HepG2 (cell line): ENCODE measurements around the gene HBS1L. TPM values are rescaled to one million over a fixed set of nuclear protein-coding genes. Genes with fewer than 3 reads are reported as not detected.

ENCODE experiments used
- ATAC-seq: fragments of 200-7000 bp; cut with Tn5 transposase; 3 replicates; pipeline ENCODE4 v1.9.1; 2020; ENCODE audit warnings: mild to moderate bottlenecking, moderate library complexity
- BruUV-seq: library from RNA; stranded (reverse); fragments of 400-500 nt; replicated peaks from 2 replicates; lab custom pipeline; 2021; lab: Mats Ljungman, UMichigan
- CTCF ChIA-PET: fragments of 300-600 bp; formaldehyde crosslinking; extraction: SDS; loops from one replicate; lab custom pipeline; 2021; ENCODE audit warnings: low total read pairs, inconsistent platforms, low intra/inter-chr PET ratio; lab: Yijun Ruan, JAX
- POLR2A ChIA-PET: fragments of 350-600 bp; sonication (Branson Sonifier 250); formaldehyde crosslinking; loops from one replicate; lab custom pipeline; 2020; ENCODE audit warnings: antibody characterized with exemption, inconsistent platforms; lab: Yijun Ruan, JAX
- DNase-seq: peaks from one replicate; pipeline ENCODE4 v3.0.0-alpha.2; 2015; ENCODE audit warnings: low spot score
- FAIRE-seq: peaks from 3 replicates; lab custom pipeline; 2011; peaks lifted over from hg19 to GRCh38; lab: Jason Lieb, UNC
- H2AFZ ChIP-seq: one replicate; pipeline ENCODE4 v1.6.1; 2011; ENCODE audit warnings: low read length, inconsistent platforms
- H3K27ac ChIP-seq: fragments of 300-600 bp; 3 replicates; pipeline ENCODE4 v1.8.0; 2011; ENCODE audit warnings: mixed run types, mild to moderate bottlenecking, mixed read lengths, low read length, inconsistent platforms; ENCODE audit not compliant: insufficient read depth; ENCODE audit errors: extremely low read length
- H3K27me3 ChIP-seq, 2 experiments: fragments of 200-600 bp in 1 of 2; 2 replicates in 1 of 2; 3 replicates in 1 of 2; pipeline versions ENCODE4 v1.6.0 to v1.8.0; 2011; ENCODE audit warnings: low read length in 2 of 2, mild to moderate bottlenecking in 2 of 2, moderate library complexity in 2 of 2, inconsistent platforms in 1 of 2; ENCODE audit not compliant: insufficient read depth in 2 of 2, control insufficient read depth in 1 of 2
- H3K36me3 ChIP-seq, 2 experiments: fragments of 200-600 bp in 1 of 2; replicated peaks in 1 of 2; 2 replicates in 1 of 2; 3 replicates in 1 of 2; pipeline versions ENCODE4 v1.5.1 to v1.8.0; 2011; ENCODE audit warnings: low read length in 2 of 2, inconsistent platforms in 1 of 2; ENCODE audit not compliant: insufficient read depth in 2 of 2, control insufficient read depth in 1 of 2
- H3K4me1 ChIP-seq: 2 replicates; pipeline ENCODE4 v1.5.1; 2012; ENCODE audit warnings: low read length, inconsistent platforms; ENCODE audit not compliant: insufficient read depth
- H3K4me2 ChIP-seq: 2 replicates; pipeline ENCODE4 v1.6.0; 2011; ENCODE audit warnings: low read depth, low read length, inconsistent platforms
- H3K4me3 ChIP-seq, 3 experiments: fragments of 200-600 bp in 1 of 3; sonication (generic), shearing (Covaris generic) in 1 of 3; replicated peaks in 1 of 3; 2 replicates each; pipeline ENCODE4 v1.5.1; 2011 to 2016; ENCODE audit warnings: low read length in 3 of 3, inconsistent platforms in 2 of 3, low read depth in 2 of 3, mild to moderate bottlenecking in 2 of 3, control low read depth in 1 of 3, mixed read lengths in 1 of 3; ENCODE audit not compliant: insufficient read depth in 1 of 3
- H3K79me2 ChIP-seq: one replicate; pipeline ENCODE4 v1.6.1; 2011; ENCODE audit warnings: low read length, inconsistent platforms; ENCODE audit not compliant: insufficient read depth
- H3K9ac ChIP-seq: 2 replicates; pipeline ENCODE4 v1.6.0; 2011; ENCODE audit warnings: mild to moderate bottlenecking, low read depth, low read length, inconsistent platforms; ENCODE audit not compliant: insufficient read depth
- H3K9me3 ChIP-seq: 2 replicates; pipeline ENCODE4 v1.5.1; 2012; ENCODE audit warnings: mild to moderate bottlenecking, low read length
- H4K20me1 ChIP-seq: 2 replicates; pipeline ENCODE4 v1.6.0; 2011; ENCODE audit warnings: inconsistent platforms, mild to moderate bottlenecking, low read length, moderate library complexity; ENCODE audit not compliant: insufficient read depth
- HIC2 ChIP-seq: sonication (generic); formaldehyde crosslinking; IDR thresholded peaks from 2 replicates; pipeline ENCODE4 v1.9.0; 2022; ENCODE audit warnings: low read depth, missing genetic modification reagents
- JARID2 ChIP-seq: sonication (generic); formaldehyde crosslinking; IDR thresholded peaks from 2 replicates; pipeline ENCODE4 v1.8.1; 2023; ENCODE audit warnings: missing genetic modification reagents, inconsistent platforms; ENCODE audit not compliant: insufficient replicate concordance
- MAFF ChIP-seq: IDR thresholded peaks from 2 replicates; pipeline ENCODE4 v1.6.1; 2011; ENCODE audit warnings: low read depth, low read length, improper control_type of control experiment
- MAFK ChIP-seq, 2 experiments: IDR thresholded peaks in 1 of 2; conservative IDR thresholded peaks in 1 of 2; 2 replicates each; pipeline ENCODE4 v1.6.1; 2011; ENCODE audit warnings: improper control_type of control experiment in 2 of 2, low read length in 2 of 2
- MTF2 ChIP-seq: sonication (generic); formaldehyde crosslinking; IDR thresholded peaks from 2 replicates; pipeline ENCODE4 v1.5.0; 2020; ENCODE audit warnings: missing genetic modification reagents, borderline replicate concordance
- POLR2A ChIP-seq, 2 experiments: IDR thresholded peaks; 2 replicates each; pipeline ENCODE4 v1.6.1; 2011; ENCODE audit warnings: low read depth in 2 of 2, low read length in 2 of 2, mild to moderate bottlenecking in 1 of 2, moderate library complexity in 1 of 2; ENCODE audit not compliant: insufficient read depth in 1 of 2
- TOPORS ChIP-seq: sonication (generic); formaldehyde crosslinking; IDR thresholded peaks from 2 replicates; pipeline ENCODE4 v1.8.0; 2023; ENCODE audit warnings: mild to moderate bottlenecking, missing genetic modification reagents
- ZFP41 ChIP-seq: sonication (generic); formaldehyde crosslinking; IDR thresholded peaks from 2 replicates; pipeline ENCODE4 v1.4.0; 2020; ENCODE audit warnings: mild to moderate bottlenecking, missing genetic modification reagents, borderline replicate concordance
- ZNF138 ChIP-seq: sonication (generic); formaldehyde crosslinking; IDR thresholded peaks from 2 replicates; pipeline ENCODE4 v1.5.0; 2020; ENCODE audit warnings: mild to moderate bottlenecking, low read depth, missing genetic modification reagents
- ZNF143 ChIP-seq: sonication (generic); formaldehyde crosslinking; IDR thresholded peaks from 2 replicates; pipeline ENCODE4 v1.4.0; 2020; ENCODE audit warnings: missing genetic modification reagents
- ZNF513 ChIP-seq: sonication (generic); formaldehyde crosslinking; conservative IDR thresholded peaks from 2 replicates; pipeline ENCODE4 v1.5.0; 2020; ENCODE audit warnings: missing genetic modification reagents
- ZNF550 ChIP-seq: sonication (generic); formaldehyde crosslinking; IDR thresholded peaks from 2 replicates; pipeline ENCODE4 v1.4.0; 2020; ENCODE audit warnings: mild to moderate bottlenecking, missing genetic modification reagents, borderline replicate concordance
- WGBS: methylation state at CpG from one replicate; pipeline ENCODE4 v1.1.6; 2017; ENCODE audit warnings: low lambda C conversion rate; 5-methylcytosine and 5-hydroxymethylcytosine counted together
- in situ Hi-C: cut with HindIII; loops from 2 replicates; pipeline ENCODE4 v1.10.0; 2017; ENCODE audit warnings: low pct_unique_long_range_greater_than_20kb; ENCODE audit not compliant: extremely low pct_ligation_motif_present
- intact Hi-C: fragments of 100-400 bp; cut with micrococcal nuclease; formaldehyde crosslinking; loops from one replicate; pipeline ENCODE4 v1.10.0; 2022; ENCODE audit not compliant: unreplicated experiment
- polyA plus RNA-seq, 8 experiments: library from polyadenylated mRNA; depleted of rRNA in 3 of 8; stranded (reverse) in 7 of 8; unstranded in 1 of 8; fragments of >200 nt; fragmentation: Illumina TruSeq in 4 of 8; extraction: Trizol in 4 of 8; gene quantifications; 2 replicates each; pipeline versions ENCODE4 v1.2.1 to v1.2.3, GENCODE V29; 2011 to 2016; ENCODE audit warnings: low read depth in 4 of 8, missing spikeins in 1 of 8, mixed read lengths in 1 of 8; ENCODE audit not compliant: insufficient read depth in 1 of 8
- total RNA-seq, 5 experiments: library from RNA; depleted of rRNA; stranded (reverse); fragments of >200 nt; fragmentation: Illumina TruSeq; extraction: Trizol; gene quantifications; 2 replicates each; pipeline ENCODE4 v1.2.3, GENCODE V29; 2016; ENCODE audit warnings: low read depth in 1 of 5
- TF ChIP-seq, protein P1 (sequence below): sonication (generic); formaldehyde crosslinking; IDR thresholded peaks from 2 replicates; pipeline ENCODE4 v1.4.0; 2020; ENCODE audit warnings: missing genetic modification reagents, mild to moderate bottlenecking, borderline replicate concordance

The HBS1L gene
- total and polyA plus RNA-seq, 2 of the 13 experiments (the other 11 are each of a cell fraction or from before 2014, with no cell fraction given), result 44.1 to 138 TPM

DNA sequence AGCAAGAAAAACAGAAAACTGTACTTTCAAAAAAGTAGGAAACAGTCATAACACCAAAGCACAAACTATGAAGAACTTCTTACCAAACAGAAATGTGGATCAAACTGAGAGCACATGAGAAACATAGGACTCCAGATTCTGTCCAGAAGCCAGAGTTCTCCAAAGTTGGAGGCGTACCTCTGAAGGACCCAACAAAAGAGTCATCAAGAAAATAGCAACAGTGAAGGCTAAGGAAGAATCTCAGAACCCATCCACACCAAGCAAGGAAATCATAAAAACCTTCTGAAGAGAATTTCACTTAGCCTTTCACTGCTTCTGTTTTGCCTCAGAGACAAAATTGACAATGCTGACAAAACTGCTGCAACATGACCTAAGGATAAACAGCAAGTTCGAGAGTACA is 29.4 kb downstream of the HBS1L start (continued):
- TF ChIP-seq TOPORS (CRISPR knock-in tag), result no peak
- TF ChIP-seq ZNF550 (CRISPR knock-in tag), result no peak

- whole genome bisulfite sequencing, result 82% methylated on average over 2 of the region's 2 CpGs
- Histone ChIP-seq H3K27ac (no peak overlapping the region), H3K27me3 (no peaks in the 10 kb centered on the region), H3K4me2 (no peak overlapping the region), H3K4me1 (no peaks in the 10 kb centered on the region), H4K20me1 (no peaks in the 10 kb centered on the region), H2AFZ (no peak overlapping the region), H3K9me3 (no peaks in the 10 kb centered on the region), H3K79me2 (peaks cover 9% of the 10 kb centered on the region), H3K9ac (no peak overlapping the region), H3K36me3 (peaks cover 0 to 4% of the 10 kb centered on the region in 2 experiments; a peak in 1 of 5 replicates), H3K4me3 (no peak overlapping the region)
- in situ Hi-C loops, result no loop called here
- TF ChIP-seq MAFK (conservative IDR thresholded peaks at IDR 0.05 in 1 of 2, IDR thresholded peaks at IDR 0.05 in 1 of 2; ENCODE audit: low read length in 2 of 2) (peak; percentile 67 to 78), MAFF (peak; percentile 56), ZFP41 (no peak), ZNF513 (CRISPR knock-in tag) (no peak), HIC2 (CRISPR knock-in tag) (no peak), JARID2 (no peak), ZNF143 (no peak), ZNF138 (CRISPR knock-in tag) (no peak), POLR2A (IDR thresholded peaks at IDR 0.05; ENCODE audit: insufficient read depth in 1 of 2, low read depth in 2 of 2, low read length in 2 of 2) (no peak), MTF2 (CRISPR knock-in tag) (no peak)
- TF ChIP-seq, protein P1, sequence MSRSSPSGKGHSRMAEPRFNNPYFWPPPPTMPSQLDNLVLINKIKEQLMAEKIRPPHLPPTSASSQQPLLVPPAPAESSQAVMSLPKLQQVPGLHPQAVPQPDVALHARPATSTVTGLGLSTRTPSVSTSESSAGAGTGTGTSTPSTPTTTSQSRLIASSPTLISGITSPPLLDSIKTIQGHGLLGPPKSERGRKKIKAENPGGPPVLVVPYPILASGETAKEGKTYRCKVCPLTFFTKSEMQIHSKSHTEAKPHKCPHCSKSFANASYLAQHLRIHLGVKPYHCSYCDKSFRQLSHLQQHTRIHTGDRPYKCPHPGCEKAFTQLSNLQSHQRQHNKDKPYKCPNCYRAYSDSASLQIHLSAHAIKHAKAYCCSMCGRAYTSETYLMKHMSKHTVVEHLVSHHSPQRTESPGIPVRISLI (CRISPR knock-in tag), result no peak
- intact Hi-C loops, result no loop called here
- POLR2A ChIA-PET, result no interaction called here
- no TSS peak for BruUV-seq
- FAIRE-seq (no peak), DNase-seq (no peak), ATAC-seq (no peak)
- CTCF ChIA-PET, result no interaction called here
Observed at GRCh38 chr6:135022050-135022697, 32.4 kb downstream of the HBS1L start.
